GOT3 (cell line): Measurements from ENCODE around the gene TMEM271.

Experiments used
- DNase-seq: peaks from one replicate; lab custom pipeline; 2025; ENCODE audit warnings: mixed read lengths; lab: John Stamatoyannopoulos, UW

TMEM271 gene

GRCh38 chr4:532588-533317 is 43.3 kb downstream of the TMEM271 start:
- DNase-seq = no peak

GRCh38 chr4:531721-532565 is 44.2 kb downstream of the TMEM271 start:
- no peak for DNase-seq

GRCh38 chr4:531076-531475 is 45.0 kb downstream of the TMEM271 start:
- no peak for DNase-seq

- no peak for DNase-seq
Observed at GRCh38 chr4:530017-530781, 45.9 kb downstream of the TMEM271 start.

GRCh38 chr4:529563-529962 is 46.5 kb downstream of the TMEM271 start:
- no peak for DNase-seq

- no peak for DNase-seq
Observed at GRCh38 chr4:528835-529234, 47.3 kb downstream of the TMEM271 start.

GRCh38 chr4:528296-528695 is 47.8 kb downstream of the TMEM271 start:
- DNase-seq = no peak

GRCh38 chr4:526971-527460 is 49.1 kb downstream of the TMEM271 start:
- no peak for DNase-seq

GRCh38 chr4:526189-526909 is 49.7 kb downstream of the TMEM271 start:
- DNase-seq = no peak

- DNase-seq = no peak
Observed at GRCh38 chr4:525660-526059, 50.4 kb downstream of the TMEM271 start.

GRCh38 chr4:524196-524595 is 51.9 kb downstream of the TMEM271 start:
- DNase-seq = no peak
